Liver (tissue), 3 donors: Measurements from ENCODE around the gene MED27.
"Not testable (repeated sequence)": the region's sequence is repeated elsewhere in the genome, so short reads cannot be mapped to it uniquely, and the experiment has no call there.

ENCODE experiments used
- CTCF ChIP-seq: fragments of 150-350 bp; IDR thresholded peaks from 2 replicates; pipeline ENCODE4 v1.5.1; 2017; ENCODE audit warnings: improper control_type of control experiment, low read depth, low read length; ENCODE audit not compliant: missing input control
- SP1 ChIP-seq: IDR thresholded peaks from 2 replicates; pipeline ENCODE4 v1.6.1; 2018; ENCODE audit warnings: antibody characterized with exemption, mild to moderate bottlenecking
- donor health status: healthy.
- donor health status: healthy.

- TF ChIP-seq CTCF, SP1: not testable (repeated sequence)
These were observed 69.5 kb downstream of the MED27 start for GRCh38 chr9:132010201-132010600.
